Neutrophil (primary cell): ENCODE results near the gene TPST2.
A peak's percentile ranks its signal among the peaks of the same experiment; 100 is the strongest.

Experiments used
- H3K27ac ChIP-seq: fragments of 200-600 bp; sonication (generic); 2 replicates; pipeline ENCODE4 v1.5.1; 2016; ENCODE audit warnings: mild to moderate bottlenecking, moderate library complexity
- H3K27me3 ChIP-seq: fragments of 200-600 bp; sonication (generic); 2 replicates; pipeline ENCODE4 v1.6.0; 2016; ENCODE audit warnings: mild to moderate bottlenecking
- H3K36me3 ChIP-seq: fragments of 200-600 bp; sonication (generic); 2 replicates; pipeline ENCODE4 v1.5.1; 2017
- H3K4me1 ChIP-seq, 2 experiments: fragments of 200-600 bp in 1 of 2; sonication (generic) in 1 of 2; 1 replicate in 1 of 2; 2 replicates in 1 of 2; pipeline versions ENCODE4 v1.5.1 to v1.6.1; 2013 to 2016; ENCODE audit warnings: low read depth in 1 of 2, low read length in 1 of 2, mild to moderate bottlenecking in 1 of 2, moderate library complexity in 1 of 2; ENCODE audit not compliant: control insufficient read depth in 1 of 2, insufficient read depth in 1 of 2
- H3K4me3 ChIP-seq, 2 experiments: fragments of 200-600 bp in 1 of 2; sonication (generic) in 1 of 2; 1 replicate in 1 of 2; 2 replicates in 1 of 2; pipeline ENCODE4 v1.5.1; 2013 to 2016; ENCODE audit warnings: low read depth in 1 of 2, low read length in 1 of 2, mild to moderate bottlenecking in 1 of 2, moderate library complexity in 1 of 2
- H3K9me3 ChIP-seq: fragments of 200-600 bp; sonication (generic); 2 replicates; pipeline ENCODE4 v1.5.1; 2016
- CTCF ChIP-seq: fragments of 200-600 bp; sonication (generic); IDR thresholded peaks from 2 replicates; pipeline ENCODE4 v1.5.1; 2016; ENCODE audit warnings: antibody characterized with exemption

TPST2 gene

GRCh38 chr22:26512149-26512793, 77.7 kb downstream of the TPST2 start, which contains the start of gene TFIP11:
Gene TFIP11 (minus strand): TSS chr22:26512473. CDS start chr22:26510272, 2,201 bp downstream.
- Histone ChIP-seq H3K4me3 (peak within 1 kb of the TSS; percentile 90 to 94), H3K4me1 (peaks cover 18 to 23% of the 10 kb centered on the region in 2 experiments), H3K9me3 (no peaks in the 10 kb centered on the region), H3K36me3 (peaks cover 30% of the 10 kb centered on the region), H3K27me3 (no peaks in the 10 kb centered on the region), H3K27ac (peak within 1 kb of the TSS; percentile 81)
- peak; percentile 22 for TF ChIP-seq CTCF

- Histone ChIP-seq H3K9me3 (no peaks in the 10 kb centered on the region), H3K4me3 (no peak overlapping the region), H3K36me3 (peaks cover 71% of the 10 kb centered on the region), H3K27me3 (no peaks in the 10 kb centered on the region), H3K4me1 (peaks cover 26 to 34% of the 10 kb centered on the region in 2 experiments), H3K27ac (no peak overlapping the region)
- TF ChIP-seq CTCF = no peak
Measured at GRCh38 chr22:26508148-26508547, 81.8 kb downstream of the TPST2 start.

GRCh38 chr22:26503758-26504157, 86.2 kb downstream of the TPST2 start:
- H3K27ac ChIP-seq = peak overlapping the region; percentile 51

GRCh38 chr22:26502688-26503561, 87.0 kb downstream of the TPST2 start:
- Histone ChIP-seq H3K4me1 (peaks cover 13 to 17% of the 10 kb centered on the region in 2 experiments), H3K9me3 (no peaks in the 10 kb centered on the region), H3K27ac (peak overlapping the region; percentile 51), H3K36me3 (peaks cover 98% of the 10 kb centered on the region), H3K4me3 (no peak overlapping the region), H3K27me3 (no peaks in the 10 kb centered on the region)
- TF ChIP-seq CTCF = peak; percentile 13

More at GRCh38 chr22:26503758-26504157, 86.2 kb downstream of the TPST2 start:
- Histone ChIP-seq H3K36me3 (peaks cover 98% of the 10 kb centered on the region), H3K9me3 (no peaks in the 10 kb centered on the region), H3K4me3 (no peak overlapping the region), H3K4me1 (peaks cover 13 to 17% of the 10 kb centered on the region in 2 experiments), H3K27me3 (no peaks in the 10 kb centered on the region)
- no peak for TF ChIP-seq CTCF

- H3K36me3 ChIP-seq = peaks cover 99% of the 10 kb centered on the region
- no peak for TF ChIP-seq CTCF
Measured at GRCh38 chr22:26501996-26502395, 87.9 kb downstream of the TPST2 start.

More at GRCh38 chr22:26501996-26502395, 87.9 kb downstream of the TPST2 start:
- Histone ChIP-seq H3K9me3 (no peaks in the 10 kb centered on the region), H3K27ac (no peak overlapping the region), H3K4me1 (peaks cover 13 to 17% of the 10 kb centered on the region in 2 experiments), H3K27me3 (no peaks in the 10 kb centered on the region), H3K4me3 (no peak overlapping the region)
